MG63 (cell line): ENCODE results near the gene RGS13. TPM values are rescaled to one million over a fixed set of nuclear protein-coding genes. Genes with fewer than 3 reads are reported as not detected.

Experiments
- DNase-seq: peaks from one replicate; pipeline ENCODE4 v3.0.0-alpha.2; 2020
- H3K27me3 ChIP-seq: fragments of 250-450 bp; sonication (Bioruptor Pico); 2 replicates; pipeline ENCODE4 v1.5.1; 2020; ENCODE audit warnings: mild to moderate bottlenecking, moderate library complexity
- H3K36me3 ChIP-seq: fragments of 250-450 bp; sonication (Bioruptor Pico); 2 replicates; pipeline ENCODE4 v1.5.1; 2020; ENCODE audit warnings: mild to moderate bottlenecking, moderate library complexity
- H3K4me3 ChIP-seq: fragments of 250-450 bp; sonication (Bioruptor Pico); 2 replicates; pipeline ENCODE4 v1.5.1; 2020; ENCODE audit warnings: mild to moderate bottlenecking, moderate library complexity
- H3K9me3 ChIP-seq: fragments of 250-450 bp; sonication (Bioruptor Pico); 2 replicates; pipeline ENCODE4 v1.5.1; 2020; ENCODE audit warnings: mild to moderate bottlenecking, moderate library complexity
- total RNA-seq: library from RNA; depleted of rRNA; stranded (reverse); fragments of >200 nt; shearing (Covaris generic); gene quantifications from 2 replicates; pipeline ENCODE4 v1.2.3, GENCODE V29; 2014; ENCODE audit warnings: low replicate concordance

RGS13 gene
- total RNA-seq, 1 experiment from 2014 or later: not detected

DNA sequence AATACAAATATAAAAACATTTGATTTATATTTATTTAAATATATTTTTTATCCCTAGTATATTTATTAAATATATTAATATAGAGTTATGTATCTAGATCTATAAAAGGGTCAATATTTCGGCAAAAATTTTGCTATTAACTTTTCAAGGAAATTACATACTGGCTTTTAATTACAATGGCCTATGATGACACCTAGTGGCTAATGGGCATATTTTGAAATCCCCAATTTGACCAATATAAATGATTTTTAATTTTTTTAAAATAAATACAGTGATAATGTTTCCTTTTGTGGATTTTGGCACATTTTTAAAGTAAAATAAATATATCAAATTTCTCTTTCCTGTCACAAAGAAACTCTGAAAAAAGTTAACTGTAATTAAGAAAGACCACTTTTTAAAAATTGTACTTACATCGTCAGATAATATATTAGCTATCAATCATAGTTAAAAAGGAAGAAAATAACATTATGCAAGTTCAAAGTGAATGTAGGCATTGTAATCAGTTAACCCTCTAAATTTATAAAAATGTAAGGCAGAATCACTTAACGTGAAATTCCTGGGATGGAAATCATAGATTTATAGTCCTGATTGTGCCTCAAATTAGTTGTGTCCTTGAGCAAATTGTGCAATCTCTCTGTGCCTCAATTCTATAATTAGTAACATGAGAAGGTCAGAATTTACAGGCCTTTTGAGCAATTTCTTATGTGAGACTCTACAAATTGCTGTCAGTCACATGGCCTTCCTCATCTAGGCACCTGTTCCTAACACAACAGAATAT is 25.6 kb upstream of the RGS13 start:
- Histone ChIP-seq H3K27me3 (no peaks in the 10 kb centered on the region), H3K36me3 (no peaks in the 10 kb centered on the region), H3K9me3 (no peaks in the 10 kb centered on the region), H3K4me3 (no peak overlapping the region)
- no peak for DNase-seq

DNA sequence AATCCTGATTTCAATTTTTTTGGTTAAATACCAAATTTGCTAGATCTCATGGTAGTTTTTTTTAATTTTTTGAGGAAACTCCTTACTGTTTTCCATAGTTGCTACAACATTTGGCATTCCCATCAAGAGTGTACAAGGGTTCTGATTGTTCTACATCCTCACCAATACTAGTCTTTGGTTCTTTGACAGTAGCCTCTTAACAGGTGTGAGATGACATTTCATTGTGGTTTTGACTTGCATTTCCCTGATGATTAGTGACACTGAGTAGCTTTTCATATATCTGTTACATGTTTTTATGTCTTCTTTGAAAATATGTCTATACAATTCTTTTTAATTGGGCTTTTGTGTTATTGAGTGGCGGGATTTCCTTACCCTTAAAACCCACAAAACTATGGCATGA is 20.9 kb upstream of the RGS13 start:
- Histone ChIP-seq H3K9me3 (no peaks in the 10 kb centered on the region), H3K4me3 (no peak overlapping the region), H3K36me3 (no peaks in the 10 kb centered on the region), H3K27me3 (no peaks in the 10 kb centered on the region)
- DNase-seq: no peak

DNA sequence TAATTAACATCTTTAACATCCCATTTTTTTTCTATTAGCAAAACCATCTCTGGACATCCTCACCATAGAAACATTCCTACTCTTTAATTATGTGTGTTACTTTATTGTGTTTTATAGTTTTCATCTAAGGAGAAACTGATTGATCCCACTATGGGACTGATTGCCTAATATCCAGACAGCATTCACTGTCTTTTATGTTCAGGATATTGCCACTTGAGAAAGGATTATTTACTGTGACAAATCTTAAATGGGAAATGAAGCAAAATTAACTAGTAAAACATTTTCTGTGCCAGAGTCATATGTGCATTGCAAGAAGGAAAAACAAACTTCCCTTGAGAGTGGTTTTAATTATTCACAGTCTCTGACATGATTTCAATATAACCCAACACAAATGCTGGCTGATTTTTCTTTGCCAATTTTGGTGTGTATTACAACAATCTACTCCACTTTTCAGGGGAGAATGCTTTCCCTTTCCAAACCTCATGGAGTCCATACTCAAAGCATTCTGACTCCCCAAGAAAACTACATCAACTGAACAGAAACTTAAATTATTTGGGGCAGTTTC is 15.8 kb upstream of the RGS13 start:
- H3K9me3 ChIP-seq: no peaks in the 10 kb centered on the region; the same call in 1 of the 2 replicates
- DNase-seq: no peak
- H3K27me3 ChIP-seq: no peaks in the 10 kb centered on the region
- no peak overlapping the region for H3K4me3 ChIP-seq
- H3K36me3 ChIP-seq: no peaks in the 10 kb centered on the region

DNA sequence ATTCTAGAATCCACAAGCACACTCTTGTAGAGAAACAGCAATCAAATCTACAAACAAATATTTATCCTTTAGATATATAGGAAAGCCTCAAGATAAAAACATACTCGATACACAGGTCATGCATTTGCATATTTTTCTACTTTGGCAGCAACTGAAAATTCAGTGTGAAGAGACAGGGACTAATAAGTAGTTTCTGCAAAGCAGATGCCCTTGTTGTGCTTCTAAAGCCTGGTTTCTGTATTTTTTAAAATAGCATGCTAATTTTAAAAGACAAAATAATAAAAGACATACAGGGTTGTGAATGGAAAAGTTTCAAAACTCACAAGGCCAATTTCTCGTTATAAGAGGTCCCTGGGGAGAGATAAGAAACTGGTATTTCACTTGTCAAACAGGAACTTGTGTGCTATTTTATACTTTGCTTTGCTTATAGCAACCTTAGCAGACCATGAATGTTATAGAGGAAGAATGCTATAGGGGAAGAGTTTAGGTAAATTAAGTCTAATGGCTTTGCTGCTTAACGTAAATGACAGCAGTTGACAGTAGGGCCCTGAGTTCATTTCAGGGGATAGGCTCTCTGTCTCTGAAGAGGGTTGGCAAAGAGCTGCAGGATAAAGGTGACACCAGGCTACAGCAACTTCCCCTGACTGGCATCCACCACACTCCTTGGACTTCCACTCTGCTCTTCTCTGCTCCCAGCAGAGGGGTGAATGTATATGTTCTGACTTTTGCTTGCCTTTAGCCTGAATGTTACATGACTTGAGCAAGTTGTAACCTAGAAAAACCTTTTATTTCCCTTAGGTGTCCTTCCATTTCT is 9.4 kb upstream of the RGS13 start:
- no peak for DNase-seq
- H3K4me3 ChIP-seq: no peak overlapping the region
- H3K36me3 ChIP-seq: no peaks in the 10 kb centered on the region
- H3K9me3 ChIP-seq: no peaks in the 10 kb centered on the region; the same call in 1 of the 2 replicates
- H3K27me3 ChIP-seq: no peaks in the 10 kb centered on the region

DNA sequence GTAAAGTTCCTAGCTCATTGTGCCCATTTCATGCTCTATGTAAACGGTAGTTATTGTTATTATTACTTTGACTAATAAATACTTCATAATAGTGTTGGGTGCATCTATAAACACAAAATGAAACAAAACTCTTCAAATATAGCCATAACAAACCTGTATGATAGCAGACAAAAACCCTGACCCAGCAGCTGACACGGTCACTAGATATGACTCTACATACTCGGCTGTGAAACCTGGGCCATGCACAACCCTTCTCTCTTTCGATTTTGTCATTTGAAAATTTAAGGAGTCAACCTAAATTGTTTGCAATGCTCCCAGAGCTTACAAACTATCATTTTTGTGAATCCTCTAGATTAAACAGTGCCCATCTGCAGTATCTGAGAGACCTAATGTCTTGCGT is 8.0 kb upstream of the RGS13 start:
- Histone ChIP-seq H3K27me3 (no peaks in the 10 kb centered on the region), H3K4me3 (no peak overlapping the region), H3K9me3 (no peaks in the 10 kb centered on the region; the same call in 1 of the 2 replicates), H3K36me3 (no peaks in the 10 kb centered on the region)
- DNase-seq: no peak

DNA sequence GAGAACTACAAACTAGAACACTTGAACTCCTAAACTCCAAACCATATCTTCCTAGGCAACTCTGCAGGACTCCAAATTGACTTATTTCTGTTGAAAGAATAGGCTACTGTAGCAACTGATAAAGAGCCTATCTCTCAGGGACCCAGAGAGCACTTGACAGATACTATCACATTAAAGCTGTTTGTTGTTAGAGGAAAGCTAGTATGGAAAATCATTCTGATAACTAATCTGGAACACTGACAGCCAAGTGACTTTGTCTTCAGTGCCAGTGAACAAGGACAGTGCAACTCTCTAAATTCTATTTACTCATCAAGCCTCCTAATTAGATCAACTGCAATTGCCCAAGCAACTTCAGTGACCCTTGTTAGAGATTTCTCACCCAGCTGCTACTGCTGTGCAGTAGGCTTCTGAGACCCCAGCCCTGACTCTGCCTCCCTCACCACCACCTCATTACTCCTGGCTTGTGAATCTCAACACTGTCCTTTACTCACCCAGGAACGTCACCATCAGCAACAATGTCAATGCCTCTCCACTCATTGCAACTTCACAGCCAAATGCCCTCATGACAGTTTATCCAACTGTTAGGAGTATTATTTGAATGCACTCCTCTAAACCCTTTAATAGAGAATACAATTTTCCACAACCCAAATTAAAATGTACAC is 7.4 kb upstream of the RGS13 start:
- H3K36me3 ChIP-seq: no peaks in the 10 kb centered on the region
- no peak overlapping the region for H3K4me3 ChIP-seq
- no peaks in the 10 kb centered on the region for H3K27me3 ChIP-seq
- no peaks in the 10 kb centered on the region; the same call in 1 of the 2 replicates for H3K9me3 ChIP-seq
- no peak for DNase-seq

DNA sequence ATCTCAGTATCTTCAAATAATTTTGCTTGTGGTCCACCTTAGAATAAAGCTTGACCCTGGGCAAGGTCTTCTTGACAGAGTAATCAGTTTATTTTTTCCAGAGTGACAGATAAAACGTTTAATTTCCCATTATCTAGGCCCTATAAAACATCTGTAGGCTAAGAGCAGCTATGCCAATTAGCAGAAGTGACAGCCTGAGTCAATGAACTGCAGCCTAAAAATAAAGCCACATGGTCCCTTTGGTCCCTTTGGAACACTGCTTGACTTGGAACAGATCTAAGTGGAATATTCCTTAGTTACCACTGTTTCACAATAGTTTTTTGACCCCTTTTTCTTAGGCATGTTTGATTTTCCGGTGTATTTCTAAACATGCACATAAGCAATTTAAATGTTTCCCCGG is 6.3 kb upstream of the RGS13 start:
- Histone ChIP-seq H3K4me3 (no peak overlapping the region), H3K9me3 (no peaks in the 10 kb centered on the region; the same call in 1 of the 2 replicates), H3K27me3 (no peaks in the 10 kb centered on the region), H3K36me3 (no peaks in the 10 kb centered on the region)
- no peak for DNase-seq

DNA sequence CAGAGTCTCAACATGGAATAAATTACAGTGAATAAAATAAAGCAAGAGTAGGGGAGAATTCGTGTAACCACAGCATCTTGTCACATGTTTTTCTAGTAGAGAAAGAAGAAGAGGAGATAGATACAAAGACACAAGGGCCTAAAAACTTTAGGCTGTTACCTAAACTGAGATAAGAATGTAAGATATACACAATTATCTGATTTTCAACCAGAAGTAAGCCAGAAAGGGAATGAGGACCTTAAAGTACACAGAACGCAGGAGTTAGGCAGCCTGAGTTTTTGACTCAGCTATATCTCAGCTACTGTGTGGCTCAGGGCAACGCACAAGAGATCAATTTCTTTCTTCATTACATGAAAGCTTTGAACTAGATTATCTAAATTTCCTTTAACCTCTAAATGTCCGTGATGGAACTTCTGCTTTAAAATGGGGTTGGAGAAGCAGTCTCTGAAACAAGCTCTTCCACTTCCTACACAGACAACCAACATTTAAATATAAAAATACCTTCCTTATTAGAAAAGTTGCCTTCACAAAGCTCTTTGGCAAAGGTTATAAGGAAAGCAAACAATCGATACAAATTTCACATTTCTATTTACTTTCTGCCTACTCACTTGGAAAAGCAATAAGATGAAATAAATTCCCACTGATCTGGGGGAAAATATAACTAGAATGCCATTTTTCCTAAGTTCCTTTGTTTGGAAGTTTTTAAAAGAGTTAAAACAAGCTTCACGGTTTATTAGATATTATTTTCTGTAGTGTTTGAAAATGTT is 5.2 kb upstream of the RGS13 start:
- H3K4me3 ChIP-seq: no peak overlapping the region
- H3K36me3 ChIP-seq: no peaks in the 10 kb centered on the region
- no peak for DNase-seq
- no peaks in the 10 kb centered on the region; the same call in 1 of the 2 replicates for H3K9me3 ChIP-seq
- H3K27me3 ChIP-seq: no peaks in the 10 kb centered on the region

DNA sequence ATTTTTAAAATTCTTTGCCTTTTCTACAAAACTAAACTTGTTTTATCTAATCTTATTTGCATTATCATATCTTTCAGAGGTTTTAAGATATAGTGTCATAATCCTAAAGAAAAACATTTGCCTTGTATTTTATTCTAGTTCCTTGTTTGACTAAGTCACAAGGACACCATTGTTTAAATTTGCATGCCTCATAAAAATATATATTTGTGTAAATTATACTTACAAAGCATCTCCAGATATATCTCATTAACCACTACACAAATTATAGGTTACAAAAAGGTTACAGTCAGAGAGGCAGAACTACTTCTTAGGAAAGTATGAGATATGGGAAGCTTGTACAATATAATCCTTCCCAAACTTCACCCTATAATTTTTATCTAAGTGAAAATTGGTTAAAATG is 4.2 kb upstream of the RGS13 start:
- H3K36me3 ChIP-seq: no peaks in the 10 kb centered on the region
- H3K4me3 ChIP-seq: no peak overlapping the region
- no peaks in the 10 kb centered on the region for H3K27me3 ChIP-seq
- no peak for DNase-seq
- no peaks in the 10 kb centered on the region; the same call in 1 of the 2 replicates for H3K9me3 ChIP-seq

DNA sequence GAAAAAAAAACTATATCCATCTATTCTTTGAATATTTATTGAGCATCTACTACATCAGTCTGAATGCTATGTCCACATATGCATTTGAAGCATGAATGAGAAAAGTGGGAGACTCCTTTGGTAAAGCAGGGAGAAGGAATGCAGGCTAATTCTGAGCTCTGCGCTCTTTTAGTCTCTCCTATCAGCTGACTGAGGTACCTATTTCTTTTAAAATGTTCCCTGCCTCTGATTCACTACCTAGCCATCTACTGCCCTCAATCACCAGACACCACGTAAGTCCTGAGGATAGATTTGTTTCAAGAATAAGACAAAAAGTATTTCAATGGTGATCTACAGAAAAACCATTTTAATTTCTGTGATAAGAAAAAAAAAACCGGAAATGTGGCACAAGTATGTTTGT is 3.8 kb upstream of the RGS13 start:
- no peak for DNase-seq
- no peaks in the 10 kb centered on the region for H3K27me3 ChIP-seq
- H3K4me3 ChIP-seq: no peak overlapping the region
- H3K9me3 ChIP-seq: no peaks in the 10 kb centered on the region; the same call in 1 of the 2 replicates
- H3K36me3 ChIP-seq: no peaks in the 10 kb centered on the region

DNA sequence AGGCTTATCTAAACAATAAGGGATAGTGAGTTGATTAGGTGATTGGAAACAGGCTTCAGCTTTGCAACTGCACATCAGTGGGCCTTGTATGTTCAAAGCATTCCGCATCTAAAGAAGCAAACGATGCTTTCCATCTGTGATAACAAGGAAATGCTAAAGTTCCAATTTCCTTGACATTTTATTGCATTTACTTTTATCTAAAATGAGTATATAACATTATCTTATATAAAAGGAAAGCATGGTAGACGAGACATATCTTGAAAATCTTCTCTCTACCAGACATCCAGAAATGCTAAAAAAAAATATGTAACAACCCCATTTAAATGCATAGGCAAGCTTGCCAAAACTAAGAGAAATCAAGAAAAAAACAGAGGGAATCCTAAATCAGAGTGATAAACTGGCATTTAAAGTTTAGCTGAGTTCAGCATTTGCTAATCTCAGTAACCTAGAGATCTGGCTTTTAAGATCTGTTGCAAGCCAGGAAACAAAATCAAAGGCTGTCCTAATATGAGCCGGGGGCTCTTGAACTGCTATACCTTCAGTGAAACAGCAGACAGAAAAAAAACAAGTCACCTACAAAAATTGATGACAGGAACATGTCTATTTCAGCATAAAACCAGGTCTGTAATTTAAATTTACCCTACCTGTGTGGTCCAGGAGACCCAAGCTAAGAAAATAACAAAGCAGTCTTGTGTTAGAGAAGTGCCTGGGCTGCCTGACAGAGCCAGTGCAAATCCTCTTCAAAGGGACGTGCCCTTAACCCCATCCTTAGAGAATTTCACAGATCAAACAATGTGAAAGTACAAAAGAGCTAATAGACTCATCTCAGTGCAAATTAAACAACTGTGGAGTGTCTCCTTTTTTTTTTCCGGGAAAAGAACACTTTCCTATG is 3.1 kb upstream of the RGS13 start:
- Histone ChIP-seq H3K9me3 (no peaks in the 10 kb centered on the region; the same call in 1 of the 2 replicates), H3K36me3 (no peaks in the 10 kb centered on the region), H3K27me3 (no peaks in the 10 kb centered on the region), H3K4me3 (no peak overlapping the region)
- no peak for DNase-seq

DNA sequence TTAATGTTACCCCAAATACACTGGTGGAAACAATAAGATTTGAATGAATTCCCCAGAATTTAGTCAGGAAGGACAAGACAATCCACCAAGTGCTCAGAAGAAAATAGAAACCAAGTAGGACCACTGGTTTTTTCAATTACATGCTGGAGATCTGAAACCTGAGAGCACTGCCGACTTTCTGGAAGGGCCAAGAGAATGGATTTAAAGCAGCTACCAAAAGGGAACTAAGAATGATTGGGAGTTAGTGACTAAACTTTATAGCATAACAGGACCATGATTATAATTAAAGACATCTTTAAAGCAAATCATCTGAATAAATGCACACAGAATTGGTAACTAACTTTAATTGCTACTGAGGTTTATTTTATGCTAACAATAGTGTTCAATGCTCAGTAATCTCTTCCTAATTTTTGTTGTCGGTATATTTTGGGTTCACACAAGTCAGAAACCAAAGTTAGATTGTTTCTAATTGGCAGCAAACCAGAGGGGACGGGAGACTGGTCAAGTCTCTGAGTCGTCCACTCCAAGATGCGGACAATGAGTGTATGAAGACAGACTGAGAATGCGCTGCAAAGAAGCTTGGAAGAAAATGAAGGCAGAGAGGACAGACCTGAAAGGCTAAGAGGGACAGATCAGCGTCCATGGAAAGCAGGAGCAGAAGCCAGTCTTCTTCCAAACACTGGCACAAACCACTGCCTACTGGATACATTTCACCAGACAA is 2.3 kb upstream of the RGS13 start:
- Histone ChIP-seq H3K9me3 (no peaks in the 10 kb centered on the region), H3K36me3 (no peaks in the 10 kb centered on the region), H3K27me3 (no peaks in the 10 kb centered on the region), H3K4me3 (no peak overlapping the region)
- DNase-seq: peak; percentile 6

DNA sequence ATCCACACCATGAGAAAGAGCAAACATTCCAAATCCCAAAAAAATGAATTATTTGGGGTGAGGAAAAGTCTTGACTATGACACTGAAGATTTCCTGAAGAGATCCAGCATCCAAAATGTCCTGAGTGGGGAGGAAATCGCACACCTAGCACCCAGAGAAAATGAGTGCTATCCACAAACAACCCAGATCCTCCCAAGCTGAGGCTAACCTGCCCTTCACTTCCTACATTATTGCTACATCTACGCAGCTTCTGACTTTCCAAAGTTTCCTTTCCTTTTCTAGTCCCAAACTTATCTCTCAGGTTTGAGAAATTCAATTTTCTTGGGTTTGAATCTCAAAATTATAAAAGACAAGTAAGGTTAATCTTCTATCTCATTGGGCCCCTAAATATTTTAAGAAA is 906 bp upstream of the RGS13 start:
- Histone ChIP-seq H3K36me3 (no peaks in the 10 kb centered on the region), H3K9me3 (no peaks in the 10 kb centered on the region), H3K4me3 (no peak overlapping the region), H3K27me3 (no peaks in the 10 kb centered on the region)
- DNase-seq: no peak

DNA sequence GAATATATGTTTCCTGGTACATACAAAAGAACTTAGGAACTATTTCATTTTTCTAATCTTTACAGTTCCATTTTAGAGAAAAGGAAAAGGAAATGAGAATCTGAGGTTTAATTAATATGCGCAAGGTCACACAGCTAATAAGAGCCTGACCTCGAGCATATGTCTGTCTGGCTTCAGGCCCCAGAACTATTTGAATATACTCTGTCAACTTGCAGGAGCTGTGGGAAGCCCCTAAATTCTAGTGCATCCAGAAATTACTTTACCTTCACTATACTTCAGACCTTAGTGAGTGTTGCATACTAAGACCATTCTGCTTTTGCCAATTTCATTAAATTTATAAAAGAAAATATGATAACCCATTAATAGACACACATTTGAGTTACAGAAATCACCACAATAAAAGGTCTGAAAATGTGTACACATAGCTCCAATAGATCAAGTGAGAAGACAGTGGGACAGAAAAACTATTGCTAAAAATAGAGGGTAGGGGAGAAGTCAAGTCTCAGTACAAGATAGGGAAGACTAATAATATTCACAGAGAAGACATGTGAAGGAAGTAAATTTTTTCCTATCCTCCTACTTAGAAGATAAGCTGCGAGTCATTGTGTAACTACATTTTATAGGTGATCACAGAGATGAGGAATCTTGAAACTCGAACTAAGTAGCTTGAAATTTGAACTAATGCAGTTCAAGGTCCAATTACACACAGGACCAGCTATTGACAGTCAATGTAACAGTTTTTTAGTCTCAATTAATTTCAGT is 3.8 kb downstream of the RGS13 start:
- no peak for DNase-seq
- H3K4me3 ChIP-seq: no peak overlapping the region
- H3K36me3 ChIP-seq: no peaks in the 10 kb centered on the region
- H3K9me3 ChIP-seq: no peaks in the 10 kb centered on the region
- no peaks in the 10 kb centered on the region for H3K27me3 ChIP-seq
